ENCODE results near the gene RBPJ. TPM values are rescaled to one million over a fixed set of nuclear protein-coding genes. Genes with fewer than 3 reads are reported as not detected.

The RBPJ gene
- total RNA-seq, 1 donor: 156 TPM

- Histone ChIP-seq H3K4me1 (ENCODE audit: insufficient read depth, low read length) (peaks cover 9% of the 10 kb centered on the region), H3K27me3 (ENCODE audit: insufficient read depth, low read length) (no peaks in the 10 kb centered on the region), H3K4me3 (ENCODE audit: low read length) (no peak overlapping the region), H3K9me3 (ENCODE audit: low read depth, low read length) (no peaks in the 10 kb centered on the region)
Measured at GRCh38 chr4:26458157-26458561, 137.3 kb downstream of the RBPJ start.

GRCh38 chr4:26459054-26459755 lies 138.4 kb downstream of the RBPJ start:
- H3K4me1 ChIP-seq (ENCODE audit: insufficient read depth, low read length): peaks cover 9% of the 10 kb centered on the region
- no peaks in the 10 kb centered on the region for H3K27me3 ChIP-seq (ENCODE audit: insufficient read depth, low read length)
- no peak overlapping the region for H3K4me3 ChIP-seq (ENCODE audit: low read length)
- H3K9me3 ChIP-seq (ENCODE audit: low read depth, low read length): no peaks in the 10 kb centered on the region

GRCh38 chr4:26459756-26460530 lies 139.1 kb downstream of the RBPJ start:
- Histone ChIP-seq H3K4me3 (ENCODE audit: low read length) (no peak overlapping the region), H3K4me1 (ENCODE audit: insufficient read depth, low read length) (peaks cover 9% of the 10 kb centered on the region), H3K27me3 (ENCODE audit: insufficient read depth, low read length) (no peaks in the 10 kb centered on the region), H3K9me3 (ENCODE audit: low read depth, low read length) (no peaks in the 10 kb centered on the region)

GRCh38 chr4:26462874-26463273 lies 142.1 kb downstream of the RBPJ start:
- no peaks in the 10 kb centered on the region for H3K9me3 ChIP-seq (ENCODE audit: low read depth, low read length)
- no peak overlapping the region for H3K4me3 ChIP-seq (ENCODE audit: low read length)
- no peaks in the 10 kb centered on the region for H3K27me3 ChIP-seq (ENCODE audit: insufficient read depth, low read length)
- peaks cover 9% of the 10 kb centered on the region for H3K4me1 ChIP-seq (ENCODE audit: insufficient read depth, low read length)

GRCh38 chr4:26463386-26463785 lies 142.6 kb downstream of the RBPJ start:
- Histone ChIP-seq H3K27me3 (ENCODE audit: insufficient read depth, low read length) (no peaks in the 10 kb centered on the region), H3K4me1 (ENCODE audit: insufficient read depth, low read length) (peaks cover 4% of the 10 kb centered on the region), H3K4me3 (ENCODE audit: low read length) (no peak overlapping the region), H3K9me3 (ENCODE audit: low read depth, low read length) (no peaks in the 10 kb centered on the region)

- Histone ChIP-seq H3K9me3 (ENCODE audit: low read depth, low read length) (no peaks in the 10 kb centered on the region), H3K4me3 (ENCODE audit: low read length) (no peak overlapping the region), H3K27me3 (ENCODE audit: insufficient read depth, low read length) (no peaks in the 10 kb centered on the region), H3K4me1 (ENCODE audit: insufficient read depth, low read length) (no peaks in the 10 kb centered on the region)
Measured at GRCh38 chr4:26464420-26465095, 143.7 kb downstream of the RBPJ start.

GRCh38 chr4:26466578-26467270 lies 145.9 kb downstream of the RBPJ start:
- Histone ChIP-seq H3K27me3 (ENCODE audit: insufficient read depth, low read length) (no peaks in the 10 kb centered on the region), H3K4me3 (ENCODE audit: low read length) (no peak overlapping the region), H3K4me1 (ENCODE audit: insufficient read depth, low read length) (no peaks in the 10 kb centered on the region), H3K9me3 (ENCODE audit: low read depth, low read length) (no peaks in the 10 kb centered on the region)

- Histone ChIP-seq H3K9me3 (ENCODE audit: low read depth, low read length) (no peaks in the 10 kb centered on the region), H3K4me3 (ENCODE audit: low read length) (no peak overlapping the region), H3K4me1 (ENCODE audit: insufficient read depth, low read length) (no peaks in the 10 kb centered on the region), H3K27me3 (ENCODE audit: insufficient read depth, low read length) (no peaks in the 10 kb centered on the region)
Measured at GRCh38 chr4:26467724-26468123, 146.9 kb downstream of the RBPJ start.

GRCh38 chr4:26468283-26468949 lies 147.6 kb downstream of the RBPJ start:
- H3K4me3 ChIP-seq (ENCODE audit: low read length): no peak overlapping the region
- no peaks in the 10 kb centered on the region for H3K9me3 ChIP-seq (ENCODE audit: low read depth, low read length)
- H3K4me1 ChIP-seq (ENCODE audit: insufficient read depth, low read length): no peaks in the 10 kb centered on the region
- H3K27me3 ChIP-seq (ENCODE audit: insufficient read depth, low read length): no peaks in the 10 kb centered on the region

- no peaks in the 10 kb centered on the region for H3K9me3 ChIP-seq (ENCODE audit: low read depth, low read length)
- H3K27me3 ChIP-seq (ENCODE audit: insufficient read depth, low read length): no peaks in the 10 kb centered on the region
- no peak overlapping the region for H3K4me3 ChIP-seq (ENCODE audit: low read length)
- no peaks in the 10 kb centered on the region for H3K4me1 ChIP-seq (ENCODE audit: insufficient read depth, low read length)
Measured at GRCh38 chr4:26468977-26469376, 148.2 kb downstream of the RBPJ start.

- no peaks in the 10 kb centered on the region for H3K27me3 ChIP-seq (ENCODE audit: insufficient read depth, low read length)
- H3K9me3 ChIP-seq (ENCODE audit: low read depth, low read length): no peaks in the 10 kb centered on the region
- H3K4me1 ChIP-seq (ENCODE audit: insufficient read depth, low read length): no peaks in the 10 kb centered on the region
- H3K4me3 ChIP-seq (ENCODE audit: low read length): no peak overlapping the region
Measured at GRCh38 chr4:26471890-26472289, 151.1 kb downstream of the RBPJ start.

- no peaks in the 10 kb centered on the region for H3K9me3 ChIP-seq (ENCODE audit: low read depth, low read length)
- no peaks in the 10 kb centered on the region for H3K4me1 ChIP-seq (ENCODE audit: insufficient read depth, low read length)
- no peaks in the 10 kb centered on the region for H3K27me3 ChIP-seq (ENCODE audit: insufficient read depth, low read length)
- no peak overlapping the region for H3K4me3 ChIP-seq (ENCODE audit: low read length)
Measured at GRCh38 chr4:26473893-26474292, 153.1 kb downstream of the RBPJ start.

- Histone ChIP-seq H3K9me3 (ENCODE audit: low read depth, low read length) (no peaks in the 10 kb centered on the region), H3K4me1 (ENCODE audit: insufficient read depth, low read length) (no peaks in the 10 kb centered on the region), H3K27me3 (ENCODE audit: insufficient read depth, low read length) (no peaks in the 10 kb centered on the region), H3K4me3 (ENCODE audit: low read length) (no peak overlapping the region)
Measured at GRCh38 chr4:26474551-26474950, 153.7 kb downstream of the RBPJ start.

- Histone ChIP-seq H3K4me3 (ENCODE audit: low read length) (no peak overlapping the region), H3K9me3 (ENCODE audit: low read depth, low read length) (no peaks in the 10 kb centered on the region), H3K27me3 (ENCODE audit: insufficient read depth, low read length) (no peaks in the 10 kb centered on the region), H3K4me1 (ENCODE audit: insufficient read depth, low read length) (no peaks in the 10 kb centered on the region)
Measured at GRCh38 chr4:26475716-26476115, 154.9 kb downstream of the RBPJ start.

All from mononuclear cell (primary cell).